ENCODE measurements around the gene TFB1M. TPM values are rescaled to one million over a fixed set of nuclear protein-coding genes. Genes with fewer than 3 reads are reported as not detected.
"Not testable (repeated sequence)": the region's sequence is repeated elsewhere in the genome, so short reads cannot be mapped to it uniquely, and the experiment has no call there.

The TFB1M gene
- total RNA-seq, 1 donor from 2014 or later: 12.1 TPM

GRCh38 chr6:155330133-155330734 is 15.9 kb upstream of the TFB1M start:
- DNase-seq (ENCODE audit: low read depth in 2 of 2): no peak

- DNase-seq (ENCODE audit: low read depth in 2 of 2): no peak
Observed at GRCh38 chr6:155329460-155330132, 15.3 kb upstream of the TFB1M start.

GRCh38 chr6:155328539-155329459 is 14.5 kb upstream of the TFB1M start:
- peak in 1 of 2 donors; percentile 44 for DNase-seq (ENCODE audit: low read depth in 2 of 2)

DNA sequence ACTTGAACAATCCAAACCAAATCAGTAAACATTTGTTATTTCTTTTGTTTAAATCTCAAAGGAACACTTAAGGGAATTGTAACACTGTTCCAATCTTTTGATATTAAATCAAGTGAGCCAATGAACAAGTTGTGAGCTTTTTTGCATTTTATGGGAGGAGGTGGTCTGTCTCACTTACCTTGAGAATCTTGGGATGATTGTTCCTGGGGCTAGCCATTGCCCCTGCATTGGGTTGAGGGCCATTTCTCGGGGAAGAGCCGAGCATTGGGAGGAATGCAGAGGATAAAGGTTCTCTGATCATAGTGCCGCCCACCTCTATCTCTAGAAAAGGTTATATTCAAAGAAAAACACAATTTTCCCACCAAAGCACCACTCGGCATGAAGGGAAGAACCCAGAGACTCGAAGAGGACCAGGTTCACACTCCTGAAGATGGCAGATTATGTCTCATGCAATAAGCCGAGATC is 13.8 kb upstream of the TFB1M start:
- DNase-seq (ENCODE audit: low read depth in 2 of 2): no peak

GRCh38 chr6:155327326-155328073 is 13.2 kb upstream of the TFB1M start:
- DNase-seq (ENCODE audit: low read depth in 2 of 2): peak; percentile 58 to 80

- no peak for DNase-seq (ENCODE audit: low read depth in 2 of 2)
Observed at GRCh38 chr6:155325700-155326516, 11.6 kb upstream of the TFB1M start.

GRCh38 chr6:155324993-155325392 is 10.7 kb upstream of the TFB1M start:
- DNase-seq (ENCODE audit: low read depth in 2 of 2): no peak

DNA sequence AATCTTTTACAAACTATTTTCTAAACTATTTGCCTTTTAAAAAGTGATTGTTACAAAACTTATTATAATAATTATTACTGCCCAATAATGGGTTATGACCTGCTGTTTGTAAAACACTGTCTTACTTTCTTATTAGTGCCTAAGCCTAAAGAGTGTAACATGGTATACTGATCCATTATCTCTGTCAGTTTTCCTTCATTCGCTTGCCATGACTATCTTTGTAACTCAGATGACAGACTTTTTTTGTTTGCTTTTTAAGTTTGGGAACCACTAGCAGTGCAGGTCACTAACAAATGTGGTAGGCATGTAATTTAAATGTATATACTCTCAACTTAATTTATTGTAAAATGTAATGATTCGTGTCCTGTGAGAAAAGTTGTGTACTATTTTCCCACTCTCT is 9.9 kb upstream of the TFB1M start:
- DNase-seq (ENCODE audit: low read depth in 2 of 2): no peak

- DNase-seq (ENCODE audit: low read depth in 2 of 2): no peak
Observed at GRCh38 chr6:155319902-155320301, 5.6 kb upstream of the TFB1M start.

DNA sequence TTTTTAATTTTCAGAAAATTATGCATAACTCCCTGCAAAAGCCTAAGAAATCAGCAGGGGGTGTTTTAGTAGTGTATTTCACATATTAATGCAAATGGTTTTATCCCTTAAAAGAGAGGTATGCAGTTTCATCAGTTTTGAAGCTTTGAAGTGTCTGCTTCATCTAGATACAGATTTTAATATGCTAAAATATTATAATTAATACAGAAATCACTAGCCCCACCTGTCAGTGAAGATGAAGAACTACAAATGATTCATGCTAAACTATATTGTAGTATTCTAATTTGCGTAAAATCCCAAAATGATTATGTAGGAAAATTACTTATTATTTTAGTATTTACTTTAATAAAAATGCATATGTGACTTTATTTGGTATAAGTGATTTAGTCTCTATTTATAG is 2.9 kb upstream of the TFB1M start:
- peak in 1 of 2 donors; percentile 17 for DNase-seq (ENCODE audit: low read depth in 2 of 2)

DNA sequence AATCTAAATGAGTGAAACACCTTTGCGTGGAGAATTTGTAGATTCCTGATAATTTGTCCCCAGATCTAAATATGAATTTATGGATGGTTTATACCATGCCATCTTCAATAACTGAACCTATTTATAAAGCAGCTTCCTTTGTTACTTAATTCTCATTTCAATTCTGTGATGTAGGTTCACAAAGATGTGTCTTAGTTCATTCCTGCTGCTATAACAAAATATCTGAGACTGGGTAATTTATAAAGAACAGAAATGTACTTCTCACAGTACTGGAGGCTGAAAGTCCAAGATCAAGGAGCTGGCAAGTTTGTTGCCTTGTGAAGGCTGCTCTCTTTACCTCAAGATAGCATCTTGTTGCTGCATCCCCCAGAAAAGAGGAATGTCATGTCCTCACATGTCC is 2.1 kb upstream of the TFB1M start:
- DNase-seq (ENCODE audit: low read depth in 2 of 2): no peak

- DNase-seq (ENCODE audit: low read depth in 2 of 2): peak in 1 of 2 donors; percentile 55
Observed at GRCh38 chr6:155315516-155315871, 1.2 kb upstream of the TFB1M start.

GRCh38 chr6:155314773-155315515 is 660 bp upstream of the TFB1M start:
- DNase-seq (ENCODE audit: low read depth in 2 of 2): peak; percentile 92 to 95

GRCh38 chr6:155313602-155314091 is 637 bp downstream of the TFB1M start:
- peak in 1 of 2 donors; percentile 43 for DNase-seq (ENCODE audit: low read depth in 2 of 2)

DNA sequence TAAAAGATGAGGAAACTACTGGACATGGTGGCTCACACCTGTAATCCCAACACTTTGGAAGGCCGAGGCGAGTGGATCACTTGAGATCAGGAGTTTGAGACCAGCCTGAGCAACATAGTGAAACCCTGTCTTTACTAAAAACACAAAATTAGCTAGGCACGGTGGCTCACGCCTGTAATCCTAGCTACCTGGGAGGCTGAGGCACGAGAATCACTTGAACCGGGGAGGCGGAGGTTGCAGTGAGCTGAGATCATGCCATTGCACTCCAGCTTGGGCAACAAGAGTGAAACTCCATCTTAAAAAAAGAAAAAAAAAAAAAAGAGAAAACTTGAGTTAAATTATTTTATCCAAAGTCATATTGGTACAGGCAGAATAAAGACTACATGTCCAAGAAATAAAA is 1.3 kb downstream of the TFB1M start:
- DNase-seq (ENCODE audit: low read depth in 2 of 2): not testable (repeated sequence)

- no peak for DNase-seq (ENCODE audit: low read depth in 2 of 2)
Observed at GRCh38 chr6:155311583-155311982, 2.7 kb downstream of the TFB1M start.

DNA sequence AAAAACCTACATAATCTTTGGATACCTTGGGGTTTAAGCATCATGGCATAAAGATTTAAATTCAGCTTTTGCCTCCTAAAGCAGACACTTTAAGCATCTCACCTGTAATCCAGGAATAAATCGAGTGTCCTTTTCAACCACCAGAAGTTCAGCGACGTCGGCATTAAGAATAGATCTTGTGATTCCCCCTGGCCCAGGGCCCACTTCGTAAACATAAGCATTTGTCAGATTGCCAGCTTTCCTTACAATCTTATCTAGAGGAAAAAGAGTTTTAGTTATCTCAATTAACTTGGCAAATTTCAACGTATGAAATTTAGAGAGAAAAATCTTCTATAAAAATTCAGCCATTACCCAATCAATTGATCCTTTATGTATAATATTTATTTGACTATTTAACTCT is 3.2 kb downstream of the TFB1M start:
- peak in 1 of 2 donors; percentile 87 for DNase-seq (ENCODE audit: low read depth in 2 of 2)

GRCh38 chr6:155310596-155310995 is 3.7 kb downstream of the TFB1M start:
- DNase-seq (ENCODE audit: low read depth in 2 of 2): peak in 1 of 2 donors; percentile 50

DNA sequence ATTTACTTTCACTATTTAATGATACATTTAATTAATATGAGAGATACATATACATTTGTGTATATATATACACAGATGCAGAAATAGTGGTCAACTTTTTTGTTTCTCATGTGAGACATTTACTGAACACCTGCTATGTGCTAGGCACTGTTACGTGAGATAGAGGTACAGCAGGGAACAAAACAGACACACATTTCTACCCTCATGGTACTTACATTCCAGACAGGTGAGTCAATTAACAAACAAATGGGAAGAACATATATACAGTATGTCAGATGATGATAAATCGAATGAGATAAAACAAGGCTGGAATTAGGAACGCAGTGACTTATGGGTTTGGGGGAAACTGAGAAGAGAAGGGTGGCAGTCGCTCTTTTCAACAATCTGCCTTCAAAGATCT is 5.1 kb downstream of the TFB1M start:
- peak in 1 of 2 donors; percentile 14 for DNase-seq (ENCODE audit: low read depth in 2 of 2)

DNA sequence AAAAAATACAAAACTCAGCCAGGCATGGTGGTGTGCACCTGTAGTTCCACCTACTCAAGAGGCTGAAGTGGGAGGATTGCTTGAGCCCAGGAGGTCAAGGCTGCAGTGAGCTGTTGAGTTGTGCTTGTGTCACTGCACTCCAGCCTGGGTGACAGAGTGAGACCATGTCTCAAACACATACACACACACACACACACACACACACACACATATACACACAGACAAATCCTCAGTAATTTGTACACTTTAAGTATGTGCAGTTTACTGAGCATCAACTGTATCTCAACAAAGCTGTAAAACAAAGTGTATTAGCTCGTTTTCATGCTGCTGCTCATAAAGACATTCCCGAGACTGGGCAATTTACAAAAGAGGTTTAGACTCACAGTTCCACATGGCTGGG is 7.3 kb downstream of the TFB1M start:
- DNase-seq (ENCODE audit: low read depth in 2 of 2): no peak
